Central memory CD8-positive, alpha-beta T cell (primary cell): Measurements from ENCODE around the gene TMEM201.

Experiments used
- ATAC-seq: fragments of 150-1000 bp; cut with Tn5 transposase; replicated peaks from 2 replicates; pipeline ENCODE4 v1.10.0; 2022; ENCODE audit warnings: mild to moderate bottlenecking, moderate FRiP score, moderate number of reproducible peaks; ENCODE audit not compliant: poor library complexity, severe bottlenecking; ENCODE audit errors: extremely low read depth
- DNase-seq, 2 donors: peaks; one replicate each; pipeline ENCODE4 v3.0.0; 2021; ENCODE audit warnings: low spot score in 2 of 2
- H3K27ac Mint-ChIP-seq: one replicate; pipeline ENCODE4 v1.8.0; 2022; ENCODE audit warnings: low read depth, mild to moderate bottlenecking, moderate library complexity, mixed read lengths
- H3K27me3 Mint-ChIP-seq: one replicate; pipeline ENCODE4 v1.8.0; 2022; ENCODE audit warnings: mixed read lengths
- H3K36me3 Mint-ChIP-seq: one replicate; pipeline ENCODE4 v1.8.0; 2022; ENCODE audit warnings: mild to moderate bottlenecking, moderate library complexity, mixed read lengths; ENCODE audit not compliant: insufficient read depth
- H3K4me1 Mint-ChIP-seq: one replicate; pipeline ENCODE4 v1.8.0; 2022; ENCODE audit warnings: mixed read lengths
- H3K4me3 Mint-ChIP-seq: one replicate; pipeline ENCODE4 v1.8.0; 2022; ENCODE audit warnings: mild to moderate bottlenecking, moderate library complexity, mixed read lengths
- H3K9me3 Mint-ChIP-seq: one replicate; pipeline ENCODE4 v1.8.0; 2022; ENCODE audit warnings: mixed read lengths

Gene TMEM201

DNA sequence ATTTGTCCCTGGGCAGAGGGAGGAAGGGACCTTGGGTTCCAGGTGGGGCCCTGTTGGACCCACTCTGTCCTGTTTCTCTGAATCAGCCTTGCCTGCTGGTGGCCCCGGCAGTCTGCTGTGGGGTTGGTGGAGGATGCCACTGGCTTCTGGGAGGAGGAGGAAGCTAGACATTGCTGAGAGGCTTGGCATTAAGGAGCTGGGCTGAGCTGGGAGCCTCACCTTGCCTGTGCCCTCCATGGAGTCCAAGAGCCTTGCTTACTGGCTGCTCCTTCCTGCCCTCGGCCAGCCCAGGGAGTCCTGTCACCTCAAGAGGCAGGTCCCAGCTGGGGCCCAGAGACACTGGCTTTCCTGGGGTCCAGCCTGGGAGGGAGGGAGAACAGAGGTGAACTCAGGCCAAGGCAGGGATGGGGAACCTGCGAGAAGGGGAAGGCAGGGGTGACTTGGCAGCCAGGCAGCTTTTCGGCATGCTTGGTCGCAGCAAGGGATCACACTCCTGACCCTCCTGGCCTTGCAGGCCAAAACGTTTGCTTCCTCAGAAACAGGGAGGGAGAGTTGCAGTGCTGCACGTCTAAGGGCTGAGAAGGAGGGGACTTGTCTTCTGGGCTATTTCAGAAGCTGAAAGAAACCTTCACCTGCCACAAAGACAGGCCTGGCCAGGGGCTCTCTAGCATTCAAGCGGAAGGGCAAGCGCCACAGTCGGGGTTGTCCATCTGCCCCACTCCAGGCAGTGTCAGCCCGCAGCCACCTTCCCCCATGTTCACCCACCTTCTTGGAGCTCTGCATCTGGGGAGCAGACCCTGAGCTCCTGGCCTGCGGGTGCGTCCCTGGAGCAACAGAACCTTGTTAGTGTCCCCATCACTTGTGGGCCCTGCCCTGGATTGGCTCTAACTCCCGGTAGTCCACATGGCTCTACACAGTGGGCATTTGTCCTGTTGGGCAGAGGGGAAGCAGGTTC lies 8.9 kb downstream of the TMEM201 start:
- Mint-ChIP-seq H3K4me3 (no peak overlapping the region), H3K27ac (no peak overlapping the region), H3K27me3 (no peaks in the 10 kb centered on the region), H3K4me1 (no peaks in the 10 kb centered on the region), H3K36me3 (peaks cover 14% of the 10 kb centered on the region), H3K9me3 (no peaks in the 10 kb centered on the region)
- DNase-seq (no peak), ATAC-seq (no peak)

DNA sequence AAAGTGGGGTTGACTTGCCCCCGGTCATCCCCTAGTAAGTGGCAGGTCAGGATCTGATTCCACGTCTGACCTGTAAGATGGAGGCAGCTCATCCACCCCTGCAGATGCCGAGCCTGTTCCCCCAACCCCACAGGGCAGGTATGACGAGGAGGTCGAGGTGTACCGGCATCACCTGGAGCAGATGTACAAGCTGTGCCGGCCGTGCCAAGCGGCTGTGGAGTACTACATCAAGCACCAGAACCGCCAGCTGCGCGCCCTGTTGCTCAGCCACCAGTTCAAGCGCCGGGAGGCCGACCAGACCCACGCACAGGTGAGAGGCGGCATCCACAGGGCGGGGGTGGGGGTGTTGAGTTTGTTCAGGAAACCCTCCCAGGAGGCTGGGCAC lies 9.6 kb downstream of the TMEM201 start:
- no peaks in the 10 kb centered on the region for H3K4me1 Mint-ChIP-seq
- peaks cover 15% of the 10 kb centered on the region for H3K36me3 Mint-ChIP-seq
- H3K4me3 Mint-ChIP-seq: no peak overlapping the region
- H3K27ac Mint-ChIP-seq: no peak overlapping the region
- H3K9me3 Mint-ChIP-seq: no peaks in the 10 kb centered on the region
- DNase-seq: no peak
- ATAC-seq: no peak
- no peaks in the 10 kb centered on the region for H3K27me3 Mint-ChIP-seq

DNA sequence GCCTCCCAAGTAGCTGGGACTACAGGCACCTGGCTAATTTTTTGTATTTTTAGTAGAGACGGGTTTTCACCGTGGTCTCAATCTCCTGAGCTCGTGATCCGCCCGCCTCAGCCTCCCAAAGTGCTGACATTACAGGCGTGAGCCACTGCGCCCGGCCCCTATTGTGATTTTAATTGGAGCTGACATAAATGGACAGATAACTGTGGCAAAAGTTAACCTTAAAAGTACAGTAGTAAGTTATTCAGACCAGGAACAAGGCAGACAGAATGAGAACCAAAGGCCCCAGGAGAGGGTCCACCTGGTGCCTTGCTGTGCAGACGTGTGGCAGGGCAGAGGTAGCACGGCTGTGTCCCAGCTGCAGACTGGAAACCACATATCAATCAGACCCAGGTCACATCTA lies 11.0 kb downstream of the TMEM201 start:
- H3K9me3 Mint-ChIP-seq: no peaks in the 10 kb centered on the region
- DNase-seq (no peak), ATAC-seq (no peak)
- H3K4me3 Mint-ChIP-seq: no peak overlapping the region
- no peaks in the 10 kb centered on the region for H3K4me1 Mint-ChIP-seq
- H3K36me3 Mint-ChIP-seq: peaks cover 16% of the 10 kb centered on the region
- H3K27ac Mint-ChIP-seq: no peak overlapping the region
- H3K27me3 Mint-ChIP-seq: no peaks in the 10 kb centered on the region

DNA sequence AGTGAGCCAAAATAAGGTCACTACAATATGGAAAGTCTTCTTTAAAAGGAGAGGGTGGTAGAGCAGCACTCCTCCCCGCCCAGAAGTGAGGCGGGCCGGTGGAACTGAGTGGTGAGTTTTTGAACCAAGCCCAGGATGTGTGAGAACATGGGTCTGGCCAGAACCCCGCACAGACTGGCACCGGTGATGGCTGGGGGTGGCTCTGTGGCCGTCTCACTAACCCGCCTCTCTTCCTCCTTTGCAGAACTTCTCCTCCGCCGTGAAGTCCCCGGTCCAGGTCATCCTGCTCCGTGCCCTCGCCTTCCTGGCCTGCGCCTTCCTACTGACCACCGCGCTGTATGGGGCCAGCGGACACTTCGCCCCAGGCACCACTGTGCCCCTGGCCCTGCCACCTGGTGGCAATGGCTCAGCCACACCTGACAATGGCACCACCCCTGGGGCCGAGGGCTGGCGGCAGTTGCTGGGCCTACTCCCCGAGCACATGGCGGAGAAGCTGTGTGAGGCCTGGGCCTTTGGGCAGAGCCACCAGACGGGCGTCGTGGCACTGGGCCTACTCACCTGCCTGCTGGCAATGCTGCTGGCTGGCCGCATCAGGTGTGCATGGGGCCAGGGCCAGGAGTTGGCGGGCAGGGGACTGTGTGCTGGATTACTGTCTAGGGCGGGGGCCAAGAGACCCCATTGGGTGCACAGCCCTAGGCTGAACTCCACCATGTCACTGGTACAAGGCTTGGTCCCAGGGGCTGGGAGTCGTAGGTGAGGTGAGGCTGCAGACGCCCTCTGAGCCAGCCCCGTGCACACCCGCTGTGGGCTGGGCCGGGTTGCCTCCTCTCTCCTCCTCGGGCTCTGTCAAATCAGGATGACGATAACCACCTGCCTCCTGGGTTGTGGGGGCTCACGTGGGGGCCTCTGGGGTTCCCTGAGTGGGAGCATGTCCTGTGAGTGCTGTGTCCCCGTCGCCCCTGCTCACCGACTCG lies 12.4 kb downstream of the TMEM201 start:
- Mint-ChIP-seq H3K36me3 (peaks cover 18% of the 10 kb centered on the region), H3K4me1 (no peaks in the 10 kb centered on the region), H3K27ac (no peak overlapping the region), H3K9me3 (no peaks in the 10 kb centered on the region), H3K27me3 (no peaks in the 10 kb centered on the region), H3K4me3 (no peak overlapping the region)
- no peak for ATAC-seq
- no peak for DNase-seq

DNA sequence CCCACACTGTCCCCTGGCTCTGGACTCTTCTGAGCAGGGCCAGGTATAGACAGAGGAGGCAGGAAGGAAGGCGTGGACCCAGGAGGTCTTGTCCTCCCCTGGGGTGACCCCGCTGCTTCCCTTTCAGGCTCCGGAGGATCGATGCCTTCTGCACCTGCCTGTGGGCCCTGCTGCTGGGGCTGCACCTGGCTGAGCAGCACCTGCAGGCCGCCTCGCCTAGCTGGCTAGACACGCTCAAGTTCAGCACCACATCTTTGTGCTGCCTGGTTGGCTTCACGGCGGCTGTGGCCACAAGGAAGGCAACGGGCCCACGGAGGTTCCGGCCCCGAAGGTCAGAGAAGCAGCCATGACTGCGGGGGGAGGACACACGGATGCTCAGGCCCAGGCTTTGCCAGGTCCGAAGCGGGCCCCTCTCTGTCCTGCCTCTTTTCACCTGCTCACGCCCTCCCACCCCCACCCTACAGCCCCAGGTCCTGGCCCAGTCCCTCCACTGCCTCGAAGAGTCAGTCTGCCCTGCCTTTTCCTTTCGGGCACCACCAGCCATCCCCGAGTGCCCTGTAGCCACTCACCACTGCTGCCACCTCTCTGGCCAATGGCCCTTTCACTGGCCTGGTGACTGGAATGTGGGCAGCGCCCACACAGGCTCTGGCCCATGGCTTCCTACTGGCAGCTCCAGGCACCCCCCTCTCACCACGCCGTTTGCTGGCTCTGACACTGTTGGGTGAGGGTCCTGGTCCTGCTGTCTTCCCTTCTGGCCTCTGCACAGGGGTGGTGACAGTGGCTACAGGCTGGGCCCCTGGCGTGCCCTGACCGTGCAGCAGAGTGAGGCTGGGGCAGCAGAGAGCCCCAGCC lies 13.5 kb downstream of the TMEM201 start:
- H3K27ac Mint-ChIP-seq: no peak overlapping the region
- H3K36me3 Mint-ChIP-seq: peaks cover 19% of the 10 kb centered on the region
- ATAC-seq: no peak

DNA sequence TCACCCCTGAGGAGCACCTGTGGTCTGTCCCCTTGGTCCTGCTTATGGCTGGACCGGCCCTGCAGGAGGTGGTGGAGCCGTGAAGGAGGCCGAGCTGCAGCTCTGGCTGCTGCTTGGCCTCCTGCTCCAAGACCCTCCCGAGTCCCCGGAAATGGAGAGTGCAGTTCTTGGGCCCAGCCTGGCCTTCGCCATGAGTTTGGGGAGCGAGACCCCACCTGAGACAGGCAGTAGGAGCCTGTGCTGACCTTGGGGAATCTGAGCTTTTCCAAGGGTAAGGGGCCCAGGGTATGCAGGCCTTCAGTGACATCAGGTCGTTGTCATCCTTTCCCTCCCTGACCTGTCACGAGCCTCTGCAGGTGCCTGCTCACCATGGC lies 14.1 kb downstream of the TMEM201 start:
- Mint-ChIP-seq H3K27ac (no peak overlapping the region), H3K4me3 (no peak overlapping the region), H3K9me3 (no peaks in the 10 kb centered on the region), H3K36me3 (peaks cover 19% of the 10 kb centered on the region), H3K4me1 (no peaks in the 10 kb centered on the region), H3K27me3 (no peaks in the 10 kb centered on the region)
- ATAC-seq: no peak
- no peak for DNase-seq

More for the DNA sequence above, 13.5 kb downstream of the TMEM201 start:
- no peaks in the 10 kb centered on the region for H3K4me1 Mint-ChIP-seq
- no peaks in the 10 kb centered on the region for H3K9me3 Mint-ChIP-seq
- H3K27me3 Mint-ChIP-seq: no peaks in the 10 kb centered on the region
- DNase-seq: no peak
- H3K4me3 Mint-ChIP-seq: no peak overlapping the region

DNA sequence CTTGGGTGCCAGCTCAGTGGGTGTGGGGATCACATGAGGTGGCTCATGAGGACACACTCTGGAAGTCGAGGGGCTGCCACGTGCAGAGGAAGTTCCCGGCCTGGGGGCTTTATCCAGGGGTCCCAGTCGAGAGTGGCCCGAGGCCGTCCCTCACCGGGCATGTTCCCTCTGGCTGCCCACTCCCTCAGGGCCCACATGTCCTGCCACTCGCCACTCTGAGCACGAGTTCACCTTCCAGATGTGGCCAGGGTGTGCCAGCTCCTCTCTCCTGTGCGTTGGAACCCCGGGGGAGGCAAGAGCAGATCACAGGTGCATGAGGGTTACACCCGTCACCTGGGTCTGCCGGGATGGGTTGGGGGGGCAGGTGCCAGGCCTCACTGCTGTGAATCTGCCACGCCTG lies 14.6 kb downstream of the TMEM201 start:
- Mint-ChIP-seq H3K4me3 (no peak overlapping the region), H3K27me3 (no peaks in the 10 kb centered on the region), H3K4me1 (no peaks in the 10 kb centered on the region), H3K27ac (no peak overlapping the region), H3K36me3 (peaks cover 19% of the 10 kb centered on the region), H3K9me3 (no peaks in the 10 kb centered on the region)
- ATAC-seq (no peak), DNase-seq (no peak)

DNA sequence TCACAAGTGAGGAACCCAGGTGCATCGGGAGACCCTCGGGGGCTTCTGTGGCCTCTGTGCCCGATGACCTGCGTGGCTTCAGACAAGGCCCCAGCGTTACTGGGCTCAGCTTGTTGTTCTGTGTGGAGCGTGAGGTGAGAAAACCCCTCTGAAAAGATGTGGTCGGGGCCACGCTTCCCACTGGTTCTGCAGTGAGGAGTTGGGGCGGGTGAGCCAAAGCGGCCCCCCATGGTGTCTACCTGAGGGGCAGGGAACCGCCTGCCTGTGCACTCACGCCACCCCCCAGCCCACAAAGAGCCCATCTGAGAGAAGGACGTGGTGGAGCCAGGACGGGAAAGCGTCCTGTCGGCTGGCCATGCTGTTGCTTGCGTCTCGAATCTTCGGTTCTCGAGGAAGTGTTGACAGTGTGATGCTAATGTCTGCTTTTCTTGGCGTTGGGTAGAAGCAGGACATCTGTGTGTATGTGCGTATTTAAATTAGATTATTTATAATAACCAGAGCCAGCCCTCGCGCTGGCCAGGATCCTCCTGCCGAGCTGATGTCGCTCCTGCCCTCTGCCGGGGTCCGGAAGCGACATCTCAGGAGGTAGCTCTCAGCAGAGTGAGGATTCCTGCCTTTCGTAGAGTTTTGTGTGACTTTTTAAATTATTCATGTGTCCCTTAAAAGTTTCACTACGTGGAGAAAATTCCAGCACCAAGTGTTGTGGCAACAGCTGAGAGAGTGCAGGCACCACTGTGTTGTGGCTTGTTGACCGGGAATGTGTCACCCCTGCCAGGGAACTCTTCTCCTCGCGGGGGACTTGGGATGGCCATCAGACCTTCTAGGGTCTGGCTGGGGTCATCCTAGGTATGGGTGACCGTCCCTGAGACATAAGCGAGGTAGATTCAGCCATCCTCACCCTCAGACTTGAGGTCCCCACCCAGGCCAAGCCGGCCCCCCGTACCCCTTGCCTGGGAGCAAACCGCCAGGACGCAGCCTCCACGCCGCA lies 15.3 kb downstream of the TMEM201 start:
- DNase-seq (no peak), ATAC-seq (no peak)
- no peaks in the 10 kb centered on the region for H3K4me1 Mint-ChIP-seq
- H3K27me3 Mint-ChIP-seq: no peaks in the 10 kb centered on the region
- H3K4me3 Mint-ChIP-seq: no peak overlapping the region
- no peak overlapping the region for H3K27ac Mint-ChIP-seq
- H3K9me3 Mint-ChIP-seq: no peaks in the 10 kb centered on the region
- H3K36me3 Mint-ChIP-seq: peaks cover 16% of the 10 kb centered on the region

DNA sequence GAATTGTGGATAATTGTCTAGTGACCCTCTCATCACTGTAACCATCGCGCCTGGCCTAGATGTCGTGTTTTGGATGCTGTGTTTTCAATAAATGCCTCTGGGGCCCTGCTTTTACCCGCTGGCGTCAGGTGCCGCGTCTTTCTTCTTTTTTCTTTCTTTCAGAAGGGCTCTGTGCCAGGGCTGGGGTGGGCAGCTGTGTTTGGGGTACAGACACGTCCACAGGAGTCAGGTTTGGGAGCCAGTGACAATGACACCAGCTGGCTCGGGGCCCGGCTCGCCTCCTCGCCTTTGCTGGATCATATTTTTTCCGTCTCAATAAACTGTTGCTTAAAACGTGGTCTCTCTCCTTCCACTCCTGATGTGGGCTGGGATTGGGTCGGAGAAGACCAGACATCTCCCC lies 16.1 kb downstream of the TMEM201 start:
- H3K27ac Mint-ChIP-seq: no peak overlapping the region
- H3K27me3 Mint-ChIP-seq: no peaks in the 10 kb centered on the region
- no peaks in the 10 kb centered on the region for H3K9me3 Mint-ChIP-seq
- no peaks in the 10 kb centered on the region for H3K4me1 Mint-ChIP-seq
- DNase-seq (no peak), ATAC-seq (no peak)
- H3K4me3 Mint-ChIP-seq: no peak overlapping the region
- peaks cover 18% of the 10 kb centered on the region for H3K36me3 Mint-ChIP-seq

DNA sequence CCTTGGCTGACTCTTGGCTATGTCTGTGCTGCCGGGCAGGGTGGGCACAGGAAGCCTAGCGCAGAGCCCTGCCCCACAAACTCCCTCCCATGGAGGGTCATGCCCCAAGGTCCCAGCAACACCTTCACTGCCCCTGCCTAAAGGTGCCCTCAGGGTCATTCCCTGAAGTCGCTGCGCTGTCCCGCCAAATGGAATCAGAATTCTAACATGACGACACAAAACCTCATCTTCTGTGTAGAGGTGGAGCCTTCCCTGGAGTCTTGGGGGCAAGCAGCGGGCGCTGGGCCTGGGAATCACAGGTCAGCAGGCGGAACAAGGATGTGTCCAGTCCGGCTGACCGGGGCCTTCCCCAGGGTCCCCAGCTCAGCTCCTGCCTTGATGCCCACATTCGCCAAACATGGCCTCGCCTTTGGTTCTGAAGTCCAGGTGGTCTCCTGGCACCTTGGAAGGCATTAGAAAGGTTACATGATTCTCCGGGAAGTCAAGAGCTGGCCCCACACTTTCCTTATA lies 17.3 kb downstream of the TMEM201 start:
- H3K27ac Mint-ChIP-seq: no peak overlapping the region
- H3K9me3 Mint-ChIP-seq: no peaks in the 10 kb centered on the region
- peaks cover 15% of the 10 kb centered on the region for H3K36me3 Mint-ChIP-seq
- H3K4me1 Mint-ChIP-seq: no peaks in the 10 kb centered on the region
- DNase-seq: no peak
- H3K27me3 Mint-ChIP-seq: no peaks in the 10 kb centered on the region
- no peak overlapping the region for H3K4me3 Mint-ChIP-seq
- no peak for ATAC-seq

DNA sequence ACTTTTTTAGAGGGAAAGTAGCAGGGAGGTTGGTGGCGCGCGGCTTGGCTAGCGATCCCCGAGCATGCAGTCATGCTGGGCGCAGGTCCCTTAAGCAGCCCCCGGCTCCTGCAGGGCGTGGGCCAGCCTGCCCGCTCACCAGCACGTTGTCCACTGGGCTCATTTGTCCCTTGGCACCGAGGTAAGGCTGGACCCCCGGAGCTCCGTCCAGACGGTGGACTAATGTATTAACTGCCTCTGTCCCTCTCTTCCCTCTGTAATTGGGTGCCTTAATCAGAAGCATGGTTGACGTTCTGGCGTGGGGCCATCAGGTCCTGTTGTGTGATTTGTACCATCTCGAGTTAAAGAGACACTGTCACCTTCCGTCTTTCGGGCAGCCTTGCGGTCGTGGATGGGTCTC lies 17.7 kb downstream of the TMEM201 start:
- H3K27ac Mint-ChIP-seq: no peak overlapping the region
- no peaks in the 10 kb centered on the region for H3K27me3 Mint-ChIP-seq
- no peak overlapping the region for H3K4me3 Mint-ChIP-seq
- no peaks in the 10 kb centered on the region for H3K4me1 Mint-ChIP-seq
- ATAC-seq: no peak
- H3K36me3 Mint-ChIP-seq: peaks cover 16% of the 10 kb centered on the region
- H3K9me3 Mint-ChIP-seq: no peaks in the 10 kb centered on the region
- no peak for DNase-seq
